C4-2B (cell line): ENCODE data around the gene TXNRD1.

Source experiments
- CTCF ChIP-seq: fragments of 450-650 bp; conservative IDR thresholded peaks from 2 replicates; pipeline ENCODE4 v1.5.1; 2017; ENCODE audit warnings: mild to moderate bottlenecking
- ZFX ChIP-seq: fragments of 450-650 bp; IDR thresholded peaks from 2 replicates; pipeline ENCODE4 v1.6.1; 2017

- no peak for TF ChIP-seq CTCF
- TF ChIP-seq ZFX: no peak
Observed at GRCh38 chr12:104218935-104219334, 3.4 kb downstream of the TXNRD1 start.
